ENCODE results near the gene HBP1. TPM values are rescaled to one million over a fixed set of nuclear protein-coding genes. Genes with fewer than 3 reads are reported as not detected.
A peak's percentile ranks its signal among the peaks of the same experiment; 100 is the strongest.
"Not testable (repeated sequence)": the region's sequence is repeated elsewhere in the genome, so short reads cannot be mapped to it uniquely, and the experiment has no call there.

Gene HBP1
- total RNA-seq, 1 experiment from 2014 or later, result 52.7 TPM

GRCh38 chr7:107154826-107155225, 14.0 kb upstream of the HBP1 start:
- DNase-seq (ENCODE audit: low spot score), result no peak

- DNase-seq (ENCODE audit: low spot score), result not testable (repeated sequence)
These were observed 13.1 kb upstream of the HBP1 start for GRCh38 chr7:107155726-107156125.

GRCh38 chr7:107157091-107157490, 11.7 kb upstream of the HBP1 start:
- no peak for DNase-seq (ENCODE audit: low spot score)

- DNase-seq (ENCODE audit: low spot score), result no peak
These were observed 10.8 kb upstream of the HBP1 start for GRCh38 chr7:107158028-107158427.

- DNase-seq (ENCODE audit: low spot score), result no peak
These were observed 8.4 kb upstream of the HBP1 start for GRCh38 chr7:107160389-107160788.

GRCh38 chr7:107161415-107161814, 7.4 kb upstream of the HBP1 start:
- no peak for DNase-seq (ENCODE audit: low spot score)

GRCh38 chr7:107162475-107162874, 6.3 kb upstream of the HBP1 start:
- no peak for DNase-seq (ENCODE audit: low spot score)

GRCh38 chr7:107164092-107164491, 4.7 kb upstream of the HBP1 start:
- DNase-seq (ENCODE audit: low spot score), result no peak

- no peak for DNase-seq (ENCODE audit: low spot score)
These were observed 3.5 kb upstream of the HBP1 start for GRCh38 chr7:107165341-107165740.

GRCh38 chr7:107166736-107167426, 1.9 kb upstream of the HBP1 start:
- DNase-seq (ENCODE audit: low spot score), result no peak

GRCh38 chr7:107167483-107168232, 1.1 kb upstream of the HBP1 start:
- DNase-seq (ENCODE audit: low spot score), result peak; percentile 82

GRCh38 chr7:107169120-107170050, 582 bp downstream of the HBP1 start:
- peak; percentile 94 for DNase-seq (ENCODE audit: low spot score)

- no peak for DNase-seq (ENCODE audit: low spot score)
These were observed 1.5 kb downstream of the HBP1 start for GRCh38 chr7:107170051-107170915.

GRCh38 chr7:107171496-107171895, 2.7 kb downstream of the HBP1 start:
- no peak for DNase-seq (ENCODE audit: low spot score)

GRCh38 chr7:107172276-107173032, 3.7 kb downstream of the HBP1 start:
- no peak for DNase-seq (ENCODE audit: low spot score)

- no peak for DNase-seq (ENCODE audit: low spot score)
These were observed 4.4 kb downstream of the HBP1 start for GRCh38 chr7:107173191-107173590.

- DNase-seq (ENCODE audit: low spot score), result no peak
These were observed 5.0 kb downstream of the HBP1 start for GRCh38 chr7:107173691-107174406.

GRCh38 chr7:107179326-107180164, 10.7 kb downstream of the HBP1 start:
- peak; percentile 61 for DNase-seq (ENCODE audit: low spot score)

- DNase-seq (ENCODE audit: low spot score), result peak; percentile 65
These were observed 11.6 kb downstream of the HBP1 start for GRCh38 chr7:107180378-107180777.
